K562 (cell line): Measurements from ENCODE around the gene LSM4. TPM values are rescaled to one million over a fixed set of nuclear protein-coding genes. Genes with fewer than 3 reads are reported as not detected.

ENCODE experiments used
- BRCA1 ChIP-seq, 2 experiments: fragments of 450-650 bp in 1 of 2; sonication (generic) in 1 of 2; formaldehyde crosslinking in 1 of 2; IDR thresholded peaks; 2 replicates each; pipeline versions ENCODE4 v1.5.0 to v1.6.1; 2017 to 2020; ENCODE audit warnings: mild to moderate bottlenecking in 1 of 2, missing genetic modification reagents in 1 of 2
- FIP1L1 ChIP-seq: fragments of 200-400 bp; formaldehyde crosslinking; IDR thresholded peaks from 2 replicates; pipeline ENCODE4 v1.6.1; 2018; ENCODE audit warnings: mild to moderate bottlenecking, low read depth, low read length; ENCODE audit not compliant: poor library complexity, severe bottlenecking
- MAFF ChIP-seq: IDR thresholded peaks from 2 replicates; pipeline ENCODE4 v1.6.1; 2012; ENCODE audit warnings: low read length, improper control_type of control experiment
- MAFG ChIP-seq: fragments of 450-650 bp; conservative IDR thresholded peaks from 2 replicates; pipeline ENCODE4 v1.6.1; 2016; ENCODE audit warnings: missing genetic modification characterization, missing compliant biosample characterization
- MTA3 ChIP-seq: fragments of 450-650 bp; formaldehyde crosslinking; IDR thresholded peaks from 2 replicates; pipeline ENCODE4 v1.6.1; 2017; ENCODE audit warnings: mild to moderate bottlenecking, borderline replicate concordance
- RBBP5 ChIP-seq: fragments of 200-600 bp; sonication (generic); IDR thresholded peaks from 2 replicates; pipeline ENCODE4 v1.6.1; 2012; ENCODE audit warnings: borderline replicate concordance, mild to moderate bottlenecking, low read length, control low read depth, inconsistent platforms; ENCODE audit not compliant: insufficient read depth, poor library complexity, severe bottlenecking
- U2AF2 ChIP-seq: fragments of 200-400 bp; formaldehyde crosslinking; optimal IDR thresholded peaks from 2 replicates; pipeline ENCODE3; 2017; ENCODE audit warnings: low read depth, mild to moderate bottlenecking, low read length
- ZBTB7A ChIP-seq: IDR thresholded peaks from 2 replicates; pipeline ENCODE4 v1.6.1; 2011; ENCODE audit warnings: low read depth, mild to moderate bottlenecking, low read length, moderate library complexity, borderline replicate concordance; ENCODE audit not compliant: control insufficient read depth
- ZNF696 ChIP-seq: fragments of 250-450 bp; sonication (Bioruptor Pico); conservative IDR thresholded peaks from 2 replicates; pipeline ENCODE4 v1.4.0; 2020; ENCODE audit warnings: mild to moderate bottlenecking, moderate library complexity
- polyA plus RNA-seq, 8 experiments: library from polyadenylated mRNA; depleted of rRNA in 4 of 8; stranded (reverse) in 5 of 8; unstranded in 3 of 8; fragments of >200 nt; fragmentation: Nextera tagmentation in 2 of 8; fragmentation: Illumina TruSeq in 1 of 8; extraction: Ambion mirVana in 2 of 8; extraction: Trizol in 1 of 8; gene quantifications; 2 replicates each; pipeline versions ENCODE4 v1.2.1 to v1.2.3, GENCODE V29; 2011 to 2014; ENCODE audit warnings: inconsistent platforms in 1 of 8, missing spikeins in 1 of 8
- total RNA-seq, 7 experiments: library from RNA; depleted of rRNA in 6 of 7; stranded (reverse); fragments of >200 nt in 6 of 7; fragmentation: Illumina TruSeq in 2 of 7; extraction: Trizol in 2 of 7; gene quantifications; 2 replicates each; pipeline versions ENCODE4 v1.2.1 to v1.2.3, GENCODE V29; 2011 to 2021; ENCODE audit warnings: low replicate concordance in 1 of 7
- TF ChIP-seq, protein P1 (sequence below), 2 experiments: fragments of 150-350 bp in 1 of 2; IDR thresholded peaks; 2 replicates each; pipeline ENCODE4 v1.6.1; 2012 to 2016; ENCODE audit warnings: low read depth in 2 of 2, low read length in 2 of 2, mild to moderate bottlenecking in 1 of 2, moderate library complexity in 1 of 2
- TF ChIP-seq, protein P2 (sequence below): fragments of 450-650 bp; IDR thresholded peaks from 2 replicates; pipeline ENCODE4 v1.6.1; 2016; ENCODE audit warnings: antibody characterized with exemption
- TF ChIP-seq, protein P3 (sequence below), 2 experiments: fragments of 450-650 bp in 1 of 2; sonication (generic) in 1 of 2; formaldehyde crosslinking in 1 of 2; IDR thresholded peaks in 1 of 2; conservative IDR thresholded peaks in 1 of 2; 2 replicates each; pipeline versions ENCODE4 v1.6.1 to v1.8.1; 2016 to 2023; ENCODE audit warnings: mild to moderate bottlenecking in 2 of 2, moderate library complexity in 2 of 2, inconsistent platforms in 1 of 2, missing genetic modification reagents in 1 of 2
- TF ChIP-seq, protein P4 (sequence below), 2 experiments: IDR thresholded peaks; 2 replicates each; pipeline ENCODE4 v1.6.1; 2011; ENCODE audit warnings: borderline replicate concordance in 1 of 2, control low read depth in 1 of 2, low read depth in 1 of 2, low read length in 1 of 2, mild to moderate bottlenecking in 1 of 2, mixed read lengths in 1 of 2, moderate library complexity in 1 of 2; ENCODE audit not compliant: insufficient read depth in 1 of 2, insufficient read length in 1 of 2, poor library complexity in 1 of 2, severe bottlenecking in 1 of 2; ENCODE audit errors: extremely low read depth in 1 of 2
- TF ChIP-seq, protein P5 (sequence below): sonication (generic); formaldehyde crosslinking; IDR thresholded peaks from 2 replicates; pipeline ENCODE4 v1.8.0; 2022; ENCODE audit warnings: mild to moderate bottlenecking, missing genetic modification reagents

The LSM4 gene
- total and polyA plus RNA-seq, 9 of the 15 experiments (the other 6 are each of a cell fraction or from before 2014, with no cell fraction given), result 11.9 to 763 (median 202) TPM

DNA sequence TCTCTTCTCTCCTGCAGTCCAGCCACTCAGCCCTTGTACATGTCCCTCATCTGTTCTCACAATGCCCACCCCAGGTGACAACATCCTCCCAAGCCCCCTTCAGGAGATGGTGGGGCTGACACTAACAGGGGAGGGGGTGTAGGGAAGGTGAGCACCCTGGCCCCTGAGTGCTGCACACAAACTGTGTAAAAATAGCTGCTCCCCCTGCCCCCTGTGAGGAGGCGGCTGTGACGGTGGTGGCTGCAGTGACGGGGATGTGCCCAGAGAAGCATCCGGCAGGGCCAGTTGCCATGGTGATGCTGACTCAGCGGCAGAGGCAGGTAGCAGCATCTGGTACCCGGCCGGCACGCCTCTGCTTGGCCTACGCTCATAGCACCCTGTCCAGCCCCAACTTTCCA, 28.4 kb downstream of the LSM4 start (continued):
- TF ChIP-seq, protein P1, sequence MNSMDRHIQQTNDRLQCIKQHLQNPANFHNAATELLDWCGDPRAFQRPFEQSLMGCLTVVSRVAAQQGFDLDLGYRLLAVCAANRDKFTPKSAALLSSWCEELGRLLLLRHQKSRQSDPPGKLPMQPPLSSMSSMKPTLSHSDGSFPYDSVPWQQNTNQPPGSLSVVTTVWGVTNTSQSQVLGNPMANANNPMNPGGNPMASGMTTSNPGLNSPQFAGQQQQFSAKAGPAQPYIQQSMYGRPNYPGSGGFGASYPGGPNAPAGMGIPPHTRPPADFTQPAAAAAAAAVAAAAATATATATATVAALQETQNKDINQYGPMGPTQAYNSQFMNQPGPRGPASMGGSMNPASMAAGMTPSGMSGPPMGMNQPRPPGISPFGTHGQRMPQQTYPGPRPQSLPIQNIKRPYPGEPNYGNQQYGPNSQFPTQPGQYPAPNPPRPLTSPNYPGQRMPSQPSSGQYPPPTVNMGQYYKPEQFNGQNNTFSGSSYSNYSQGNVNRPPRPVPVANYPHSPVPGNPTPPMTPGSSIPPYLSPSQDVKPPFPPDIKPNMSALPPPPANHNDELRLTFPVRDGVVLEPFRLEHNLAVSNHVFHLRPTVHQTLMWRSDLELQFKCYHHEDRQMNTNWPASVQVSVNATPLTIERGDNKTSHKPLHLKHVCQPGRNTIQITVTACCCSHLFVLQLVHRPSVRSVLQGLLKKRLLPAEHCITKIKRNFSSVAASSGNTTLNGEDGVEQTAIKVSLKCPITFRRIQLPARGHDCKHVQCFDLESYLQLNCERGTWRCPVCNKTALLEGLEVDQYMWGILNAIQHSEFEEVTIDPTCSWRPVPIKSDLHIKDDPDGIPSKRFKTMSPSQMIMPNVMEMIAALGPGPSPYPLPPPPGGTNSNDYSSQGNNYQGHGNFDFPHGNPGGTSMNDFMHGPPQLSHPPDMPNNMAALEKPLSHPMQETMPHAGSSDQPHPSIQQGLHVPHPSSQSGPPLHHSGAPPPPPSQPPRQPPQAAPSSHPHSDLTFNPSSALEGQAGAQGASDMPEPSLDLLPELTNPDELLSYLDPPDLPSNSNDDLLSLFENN (IDR thresholded peaks at IDR 0.05; ENCODE audit: low read depth in 2 of 2, low read length in 2 of 2), result no peak
- TF ChIP-seq, protein P2, sequence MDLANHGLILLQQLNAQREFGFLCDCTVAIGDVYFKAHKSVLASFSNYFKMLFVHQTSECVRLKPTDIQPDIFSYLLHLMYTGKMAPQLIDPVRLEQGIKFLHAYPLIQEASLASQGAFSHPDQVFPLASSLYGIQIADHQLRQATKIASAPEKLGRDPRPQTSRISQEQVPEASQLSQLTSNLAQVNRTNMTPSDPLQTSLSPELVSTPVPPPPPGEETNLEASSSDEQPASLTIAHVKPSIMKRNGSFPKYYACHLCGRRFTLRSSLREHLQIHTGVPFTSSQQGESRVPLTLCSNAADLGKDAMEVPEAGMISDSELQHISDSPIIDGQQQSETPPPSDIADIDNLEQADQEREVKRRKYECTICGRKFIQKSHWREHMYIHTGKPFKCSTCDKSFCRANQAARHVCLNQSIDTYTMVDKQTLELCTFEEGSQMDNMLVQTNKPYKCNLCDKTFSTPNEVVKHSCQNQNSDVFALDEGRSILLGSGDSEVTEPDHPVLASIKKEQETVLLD, result no peak
- TF ChIP-seq, protein P3, sequence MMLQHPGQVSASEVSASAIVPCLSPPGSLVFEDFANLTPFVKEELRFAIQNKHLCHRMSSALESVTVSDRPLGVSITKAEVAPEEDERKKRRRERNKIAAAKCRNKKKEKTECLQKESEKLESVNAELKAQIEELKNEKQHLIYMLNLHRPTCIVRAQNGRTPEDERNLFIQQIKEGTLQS (IDR thresholded peaks at IDR 0.05), result 0 out of 2 replicates have a peak, but pooled peaks have one; percentile 12
- TF ChIP-seq, protein P3 (CRISPR knock-in tag; conservative IDR thresholded peaks at IDR 0.05), result no peak
- TF ChIP-seq RBBP5 (peak; percentile 27), U2AF2 (no peak), MAFG (tag) (peak; percentile 52), MTA3 (no peak), ZBTB7A (no peak), MAFF (peak; percentile 26; the same call in 1 of the 2 replicates), FIP1L1 (no peak), ZNF696 (CRISPR knock-in tag) (no peak), BRCA1 (IDR thresholded peaks at IDR 0.05) (no peak), BRCA1 (CRISPR knock-in tag; IDR thresholded peaks at IDR 0.05) (no peak)
- TF ChIP-seq, protein P4, sequence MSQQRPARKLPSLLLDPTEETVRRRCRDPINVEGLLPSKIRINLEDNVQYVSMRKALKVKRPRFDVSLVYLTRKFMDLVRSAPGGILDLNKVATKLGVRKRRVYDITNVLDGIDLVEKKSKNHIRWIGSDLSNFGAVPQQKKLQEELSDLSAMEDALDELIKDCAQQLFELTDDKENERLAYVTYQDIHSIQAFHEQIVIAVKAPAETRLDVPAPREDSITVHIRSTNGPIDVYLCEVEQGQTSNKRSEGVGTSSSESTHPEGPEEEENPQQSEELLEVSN (IDR thresholded peaks at IDR 0.05; ENCODE audit: borderline replicate concordance in 1 of 2, extremely low read depth in 1 of 2, insufficient read depth in 1 of 2, insufficient read length in 1 of 2, low read depth in 1 of 2, low read length in 1 of 2, poor library complexity in 1 of 2, severe bottlenecking in 1 of 2), result no peak
- TF ChIP-seq, protein P5, sequence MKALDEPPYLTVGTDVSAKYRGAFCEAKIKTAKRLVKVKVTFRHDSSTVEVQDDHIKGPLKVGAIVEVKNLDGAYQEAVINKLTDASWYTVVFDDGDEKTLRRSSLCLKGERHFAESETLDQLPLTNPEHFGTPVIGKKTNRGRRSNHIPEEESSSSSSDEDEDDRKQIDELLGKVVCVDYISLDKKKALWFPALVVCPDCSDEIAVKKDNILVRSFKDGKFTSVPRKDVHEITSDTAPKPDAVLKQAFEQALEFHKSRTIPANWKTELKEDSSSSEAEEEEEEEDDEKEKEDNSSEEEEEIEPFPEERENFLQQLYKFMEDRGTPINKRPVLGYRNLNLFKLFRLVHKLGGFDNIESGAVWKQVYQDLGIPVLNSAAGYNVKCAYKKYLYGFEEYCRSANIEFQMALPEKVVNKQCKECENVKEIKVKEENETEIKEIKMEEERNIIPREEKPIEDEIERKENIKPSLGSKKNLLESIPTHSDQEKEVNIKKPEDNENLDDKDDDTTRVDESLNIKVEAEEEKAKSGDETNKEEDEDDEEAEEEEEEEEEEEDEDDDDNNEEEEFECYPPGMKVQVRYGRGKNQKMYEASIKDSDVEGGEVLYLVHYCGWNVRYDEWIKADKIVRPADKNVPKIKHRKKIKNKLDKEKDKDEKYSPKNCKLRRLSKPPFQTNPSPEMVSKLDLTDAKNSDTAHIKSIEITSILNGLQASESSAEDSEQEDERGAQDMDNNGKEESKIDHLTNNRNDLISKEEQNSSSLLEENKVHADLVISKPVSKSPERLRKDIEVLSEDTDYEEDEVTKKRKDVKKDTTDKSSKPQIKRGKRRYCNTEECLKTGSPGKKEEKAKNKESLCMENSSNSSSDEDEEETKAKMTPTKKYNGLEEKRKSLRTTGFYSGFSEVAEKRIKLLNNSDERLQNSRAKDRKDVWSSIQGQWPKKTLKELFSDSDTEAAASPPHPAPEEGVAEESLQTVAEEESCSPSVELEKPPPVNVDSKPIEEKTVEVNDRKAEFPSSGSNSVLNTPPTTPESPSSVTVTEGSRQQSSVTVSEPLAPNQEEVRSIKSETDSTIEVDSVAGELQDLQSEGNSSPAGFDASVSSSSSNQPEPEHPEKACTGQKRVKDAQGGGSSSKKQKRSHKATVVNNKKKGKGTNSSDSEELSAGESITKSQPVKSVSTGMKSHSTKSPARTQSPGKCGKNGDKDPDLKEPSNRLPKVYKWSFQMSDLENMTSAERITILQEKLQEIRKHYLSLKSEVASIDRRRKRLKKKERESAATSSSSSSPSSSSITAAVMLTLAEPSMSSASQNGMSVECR (CRISPR knock-in tag), result no peak
